Mesendoderm (in vitro differentiated cells): ENCODE data around the gene CPD. TPM values are rescaled to one million over a fixed set of nuclear protein-coding genes. Genes with fewer than 3 reads are reported as not detected.

ENCODE experiments used
- DNase-seq: peaks from one replicate; pipeline ENCODE4 v3.0.0; 2013
- H2AK5ac ChIP-seq: 2 replicates; pipeline ENCODE4 v1.6.1; 2013; ENCODE audit warnings: low read length, inconsistent platforms
- H2BK120ac ChIP-seq: 2 replicates; pipeline ENCODE4 v1.6.1; 2013; ENCODE audit warnings: low read depth, mild to moderate bottlenecking, low read length, moderate library complexity, mixed read lengths
- H2BK15ac ChIP-seq: replicated peaks from 2 replicates; pipeline ENCODE4 v1.6.1; 2013; ENCODE audit warnings: low read depth, mild to moderate bottlenecking, moderate library complexity
- H2BK5ac ChIP-seq: 2 replicates; pipeline ENCODE4 v1.6.1; 2013; ENCODE audit warnings: low read length, inconsistent platforms
- H3K18ac ChIP-seq: 2 replicates; pipeline ENCODE4 v1.6.1; 2013; ENCODE audit warnings: mild to moderate bottlenecking, low read length, mixed read lengths
- H3K23ac ChIP-seq: one replicate; pipeline ENCODE4 v1.6.1; 2013; ENCODE audit warnings: low read length
- H3K27ac ChIP-seq: 2 replicates; pipeline ENCODE4 v1.5.1; 2013; ENCODE audit warnings: low read depth, mild to moderate bottlenecking, inconsistent platforms, low read length, moderate library complexity
- H3K27me3 ChIP-seq: 2 replicates; pipeline ENCODE4 v1.6.1; 2013; ENCODE audit warnings: low read length, control low read depth, mild to moderate bottlenecking, inconsistent platforms; ENCODE audit not compliant: insufficient read depth, poor library complexity
- H3K36me3 ChIP-seq: 2 replicates; pipeline ENCODE4 v1.6.1; 2013; ENCODE audit warnings: low read length, inconsistent platforms; ENCODE audit not compliant: control insufficient read depth, insufficient read depth
- H3K4ac ChIP-seq: one replicate; pipeline ENCODE4 v1.6.1; 2013; ENCODE audit warnings: low read depth, mild to moderate bottlenecking, low read length, moderate library complexity
- H3K4me1 ChIP-seq: 2 replicates; pipeline ENCODE4 v1.6.1; 2013; ENCODE audit warnings: low read depth, low read length, inconsistent platforms; ENCODE audit not compliant: control insufficient read depth
- H3K4me2 ChIP-seq: 2 replicates; pipeline ENCODE4 v1.6.1; 2013; ENCODE audit warnings: low read length
- H3K4me3 ChIP-seq: 2 replicates; pipeline ENCODE4 v1.5.1; 2013; ENCODE audit warnings: mild to moderate bottlenecking, low read length
- H3K56ac ChIP-seq: one replicate; pipeline ENCODE4 v1.6.1; 2013; ENCODE audit warnings: low read length
- H3K79me1 ChIP-seq: 2 replicates; pipeline ENCODE4 v1.6.1; 2013; ENCODE audit warnings: low read length, inconsistent platforms
- H3K79me2 ChIP-seq: 2 replicates; pipeline ENCODE4 v1.6.1; 2013; ENCODE audit warnings: mild to moderate bottlenecking, low read length; ENCODE audit not compliant: control insufficient read depth, insufficient read depth
- H3K9ac ChIP-seq: 2 replicates; pipeline ENCODE4 v1.6.1; 2013; ENCODE audit warnings: low read length, inconsistent platforms
- H4K5ac ChIP-seq: one replicate; pipeline ENCODE4 v1.6.1; 2013; ENCODE audit warnings: low read length
- H4K8ac ChIP-seq: one replicate; pipeline ENCODE4 v1.6.1; 2013; ENCODE audit warnings: low read depth, mild to moderate bottlenecking, control low read depth, low read length, moderate library complexity
- WGBS: extraction: QIAGEN DNeasy Blood & Tissue Kit; methylation state at CpG from one replicate; pipeline ENCODE4 v1.1.7; 2013; ENCODE audit warnings: low lambda C conversion rate, missing lambda C conversion rate; ENCODE audit not compliant: insufficient coverage; ENCODE audit errors: extremely low coverage; 5-methylcytosine and 5-hydroxymethylcytosine counted together
- polyA plus RNA-seq, 2 experiments: library from polyadenylated mRNA; stranded (reverse); fragments of 200-250 nt; gene quantifications; one replicate each; pipeline ENCODE4 v1.2.3, GENCODE V29; 2013

Gene CPD
- polyA plus RNA-seq (2013, experiment 1 of 2), result 17.9 TPM
- 16.7 TPM for polyA plus RNA-seq (2013, experiment 2 of 2)

GRCh38 chr17:30378825-30379302 is at the start of gene CPD:
TSS of gene CPD (plus strand) at chr17:30378927. CDS start at chr17:30378981, 54 bp downstream.
- no peak within 1 kb of the TSS for H3K4ac ChIP-seq
- no peak within 1 kb of the TSS for H2AK5ac ChIP-seq
- H3K9ac ChIP-seq, result peak within 1 kb of the TSS; percentile 83
- no peak within 1 kb of the TSS for H2BK15ac ChIP-seq
- no peak within 1 kb of the TSS for H4K5ac ChIP-seq
- DNase-seq, result peak; percentile 97
- peaks cover 4% of the 10 kb centered on the region for H3K79me2 ChIP-seq
- H3K27me3 ChIP-seq, result no peaks in the 10 kb centered on the region
- H3K4me3 ChIP-seq, result peak within 1 kb of the TSS; percentile 72
- H4K8ac ChIP-seq, result no peak within 1 kb of the TSS
- peak within 1 kb of the TSS; percentile 69 for H3K18ac ChIP-seq
- no peak within 1 kb of the TSS for H2BK5ac ChIP-seq
- H3K23ac ChIP-seq, result peak within 1 kb of the TSS; percentile 26
- peak within 1 kb of the TSS; percentile 75 for H3K4me2 ChIP-seq
- H3K4me1 ChIP-seq, result peaks cover 9% of the 10 kb centered on the region
- H3K79me1 ChIP-seq, result peaks cover 1% of the 10 kb centered on the region
- WGBS, result no CpG with 5 or more reads among the region's 59 CpGs
- peak within 1 kb of the TSS; percentile 89 for H3K56ac ChIP-seq
- H3K36me3 ChIP-seq, result no peaks in the 10 kb centered on the region
- H2BK120ac ChIP-seq, result no peak within 1 kb of the TSS
- peak within 1 kb of the TSS; percentile 74 for H3K27ac ChIP-seq

- H3K4me1 ChIP-seq, result no peaks in the 10 kb centered on the region
- H2BK15ac ChIP-seq, result no peak overlapping the region
- no peaks in the 10 kb centered on the region for H3K36me3 ChIP-seq
- H3K4ac ChIP-seq, result no peak overlapping the region
- H4K5ac ChIP-seq, result no peak overlapping the region
- no peak overlapping the region for H2BK120ac ChIP-seq
- no peaks in the 10 kb centered on the region for H3K79me1 ChIP-seq
- no CpG with 5 or more reads among the region's 4 CpGs for WGBS
- no peak overlapping the region for H2AK5ac ChIP-seq
- no peak overlapping the region for H3K9ac ChIP-seq
- H3K23ac ChIP-seq, result no peak overlapping the region
- no peak overlapping the region for H4K8ac ChIP-seq
- no peak overlapping the region for H3K4me3 ChIP-seq
- no peak overlapping the region for H3K27ac ChIP-seq
- H3K27me3 ChIP-seq, result no peaks in the 10 kb centered on the region
- no peaks in the 10 kb centered on the region for H3K79me2 ChIP-seq
- no peak for DNase-seq
- H3K56ac ChIP-seq, result no peak overlapping the region
- no peak overlapping the region for H3K18ac ChIP-seq
- H3K4me2 ChIP-seq, result no peak overlapping the region
- H2BK5ac ChIP-seq, result no peak overlapping the region
Measured at GRCh38 chr17:30332057-30332542, 46.6 kb upstream of the CPD start.

- Histone ChIP-seq H3K27ac (no peak within 1 kb of the TSS), H3K79me2 (no peaks in the 10 kb centered on the region), H3K27me3 (no peaks in the 10 kb centered on the region), H3K4me1 (no peaks in the 10 kb centered on the region), H4K5ac (no peak within 1 kb of the TSS), H2AK5ac (no peak within 1 kb of the TSS), H3K23ac (no peak within 1 kb of the TSS), H3K18ac (no peak within 1 kb of the TSS), H2BK120ac (no peak within 1 kb of the TSS), H3K4ac (no peak within 1 kb of the TSS), H3K36me3 (no peaks in the 10 kb centered on the region), H3K79me1 (no peaks in the 10 kb centered on the region), H3K4me2 (no peak within 1 kb of the TSS), H2BK5ac (no peak within 1 kb of the TSS), H4K8ac (no peak within 1 kb of the TSS), H3K9ac (no peak within 1 kb of the TSS), H3K4me3 (no peak within 1 kb of the TSS), H2BK15ac (no peak within 1 kb of the TSS), H3K56ac (no peak within 1 kb of the TSS)
- no CpG with 5 or more reads among the region's 9 CpGs for WGBS
- no peak for DNase-seq
Measured at GRCh38 chr17:30333503-30334360, 45.0 kb upstream of the CPD start, which contains the start of gene TMIGD1. TSS of gene TMIGD1 (minus strand) at chr17:30334057. CDS start at chr17:30332133, 1,924 bp downstream.

- no peak overlapping the region for H4K8ac ChIP-seq
- no peak overlapping the region for H3K9ac ChIP-seq
- H3K56ac ChIP-seq, result no peak overlapping the region
- H4K5ac ChIP-seq, result no peak overlapping the region
- H3K4me3 ChIP-seq, result no peak overlapping the region
- H2BK15ac ChIP-seq, result no peak overlapping the region
- no CpG with 5 or more reads among the region's 4 CpGs for WGBS
- no peak overlapping the region for H3K27ac ChIP-seq
- no peak overlapping the region for H2BK120ac ChIP-seq
- no peak overlapping the region for H3K18ac ChIP-seq
- H3K4me2 ChIP-seq, result no peak overlapping the region
- H3K27me3 ChIP-seq, result no peaks in the 10 kb centered on the region
- H3K4me1 ChIP-seq, result no peaks in the 10 kb centered on the region
- no peaks in the 10 kb centered on the region for H3K36me3 ChIP-seq
- no peak for DNase-seq
- no peak overlapping the region for H2AK5ac ChIP-seq
- no peaks in the 10 kb centered on the region for H3K79me1 ChIP-seq
- H2BK5ac ChIP-seq, result no peak overlapping the region
- H3K79me2 ChIP-seq, result no peaks in the 10 kb centered on the region
- H3K23ac ChIP-seq, result no peak overlapping the region
- H3K4ac ChIP-seq, result no peak overlapping the region
Measured at GRCh38 chr17:30334421-30334820, 44.3 kb upstream of the CPD start.

- no peak overlapping the region for H2BK15ac ChIP-seq
- no peak overlapping the region for H3K9ac ChIP-seq
- H3K4me3 ChIP-seq, result no peak overlapping the region
- peak; percentile 84 for DNase-seq
- no peak overlapping the region for H3K4ac ChIP-seq
- no peak overlapping the region for H4K8ac ChIP-seq
- H3K79me2 ChIP-seq, result no peaks in the 10 kb centered on the region
- no CpG with 5 or more reads among the region's 8 CpGs for WGBS
- no peak overlapping the region for H3K56ac ChIP-seq
- H2AK5ac ChIP-seq, result no peak overlapping the region
- no peak overlapping the region for H2BK120ac ChIP-seq
- H2BK5ac ChIP-seq, result no peak overlapping the region
- no peak overlapping the region for H3K27ac ChIP-seq
- H3K4me2 ChIP-seq, result no peak overlapping the region
- no peaks in the 10 kb centered on the region for H3K27me3 ChIP-seq
- no peaks in the 10 kb centered on the region for H3K79me1 ChIP-seq
- no peaks in the 10 kb centered on the region for H3K4me1 ChIP-seq
- H4K5ac ChIP-seq, result no peak overlapping the region
- H3K23ac ChIP-seq, result no peak overlapping the region
- H3K36me3 ChIP-seq, result no peaks in the 10 kb centered on the region
- no peak overlapping the region for H3K18ac ChIP-seq
Measured at GRCh38 chr17:30336369-30337171, 42.2 kb upstream of the CPD start.
